HepG2 (cell line): ENCODE data around the gene ADAMTS13. TPM values are rescaled to one million over a fixed set of nuclear protein-coding genes. Genes with fewer than 3 reads are reported as not detected.

ENCODE experiments used
- ATAC-seq: fragments of 200-7000 bp; cut with Tn5 transposase; 3 replicates; pipeline ENCODE4 v1.9.1; 2020; ENCODE audit warnings: mild to moderate bottlenecking, moderate library complexity
- BruUV-seq: library from RNA; stranded (reverse); fragments of 400-500 nt; replicated peaks from 2 replicates; lab custom pipeline; 2021; lab: Mats Ljungman, UMichigan
- CTCF ChIA-PET: fragments of 300-600 bp; formaldehyde crosslinking; extraction: SDS; loops from one replicate; lab custom pipeline; 2021; ENCODE audit warnings: low total read pairs, inconsistent platforms, low intra/inter-chr PET ratio; lab: Yijun Ruan, JAX
- POLR2A ChIA-PET: fragments of 350-600 bp; sonication (Branson Sonifier 250); formaldehyde crosslinking; loops from one replicate; lab custom pipeline; 2020; ENCODE audit warnings: antibody characterized with exemption, inconsistent platforms; lab: Yijun Ruan, JAX
- DNase-seq: peaks from one replicate; pipeline ENCODE4 v3.0.0-alpha.2; 2015; ENCODE audit warnings: low spot score
- FAIRE-seq: peaks from 3 replicates; lab custom pipeline; 2011; peaks lifted over from hg19 to GRCh38; lab: Jason Lieb, UNC
- H2AFZ ChIP-seq: one replicate; pipeline ENCODE4 v1.6.1; 2011; ENCODE audit warnings: low read length, inconsistent platforms
- H3K27ac ChIP-seq: fragments of 300-600 bp; 3 replicates; pipeline ENCODE4 v1.8.0; 2011; ENCODE audit warnings: mixed run types, mild to moderate bottlenecking, mixed read lengths, low read length, inconsistent platforms; ENCODE audit not compliant: insufficient read depth; ENCODE audit errors: extremely low read length
- H3K27me3 ChIP-seq, 2 experiments: fragments of 200-600 bp in 1 of 2; 2 replicates in 1 of 2; 3 replicates in 1 of 2; pipeline versions ENCODE4 v1.6.0 to v1.8.0; 2011; ENCODE audit warnings: low read length in 2 of 2, mild to moderate bottlenecking in 2 of 2, moderate library complexity in 2 of 2, inconsistent platforms in 1 of 2; ENCODE audit not compliant: insufficient read depth in 2 of 2, control insufficient read depth in 1 of 2
- H3K36me3 ChIP-seq, 2 experiments: fragments of 200-600 bp in 1 of 2; replicated peaks in 1 of 2; 2 replicates in 1 of 2; 3 replicates in 1 of 2; pipeline versions ENCODE4 v1.5.1 to v1.8.0; 2011; ENCODE audit warnings: low read length in 2 of 2, inconsistent platforms in 1 of 2; ENCODE audit not compliant: insufficient read depth in 2 of 2, control insufficient read depth in 1 of 2
- H3K4me1 ChIP-seq: 2 replicates; pipeline ENCODE4 v1.5.1; 2012; ENCODE audit warnings: low read length, inconsistent platforms; ENCODE audit not compliant: insufficient read depth
- H3K4me2 ChIP-seq: 2 replicates; pipeline ENCODE4 v1.6.0; 2011; ENCODE audit warnings: low read depth, low read length, inconsistent platforms
- H3K4me3 ChIP-seq, 3 experiments: fragments of 200-600 bp in 1 of 3; sonication (generic), shearing (Covaris generic) in 1 of 3; replicated peaks in 1 of 3; 2 replicates each; pipeline ENCODE4 v1.5.1; 2011 to 2016; ENCODE audit warnings: low read length in 3 of 3, inconsistent platforms in 2 of 3, low read depth in 2 of 3, mild to moderate bottlenecking in 2 of 3, control low read depth in 1 of 3, mixed read lengths in 1 of 3; ENCODE audit not compliant: insufficient read depth in 1 of 3
- H3K79me2 ChIP-seq: one replicate; pipeline ENCODE4 v1.6.1; 2011; ENCODE audit warnings: low read length, inconsistent platforms; ENCODE audit not compliant: insufficient read depth
- H3K9ac ChIP-seq: 2 replicates; pipeline ENCODE4 v1.6.0; 2011; ENCODE audit warnings: mild to moderate bottlenecking, low read depth, low read length, inconsistent platforms; ENCODE audit not compliant: insufficient read depth
- H3K9me3 ChIP-seq: 2 replicates; pipeline ENCODE4 v1.5.1; 2012; ENCODE audit warnings: mild to moderate bottlenecking, low read length
- H4K20me1 ChIP-seq: 2 replicates; pipeline ENCODE4 v1.6.0; 2011; ENCODE audit warnings: inconsistent platforms, mild to moderate bottlenecking, low read length, moderate library complexity; ENCODE audit not compliant: insufficient read depth
- CC2D1A ChIP-seq: sonication (generic); formaldehyde crosslinking; IDR thresholded peaks from 2 replicates; pipeline ENCODE4 v1.8.1; 2023; ENCODE audit warnings: mild to moderate bottlenecking, missing genetic modification reagents
- FOXC1 ChIP-seq: sonication (generic); formaldehyde crosslinking; IDR thresholded peaks from 2 replicates; pipeline ENCODE4 v1.8.0; 2022; ENCODE audit warnings: mild to moderate bottlenecking, missing genetic modification reagents, borderline replicate concordance
- HNRNPK ChIP-seq: fragments of 200-400 bp; formaldehyde crosslinking; IDR thresholded peaks from 2 replicates; pipeline ENCODE4 v1.6.1; 2018; ENCODE audit warnings: low read length, low read depth, moderate library complexity, mild to moderate bottlenecking; ENCODE audit not compliant: poor library complexity, severe bottlenecking
- PCBP1 ChIP-seq: fragments of 200-400 bp; formaldehyde crosslinking; IDR thresholded peaks from 2 replicates; pipeline ENCODE4 v1.6.1; 2017; ENCODE audit warnings: mild to moderate bottlenecking, low read depth, low read length, borderline replicate concordance
- THAP7 ChIP-seq: sonication (generic); formaldehyde crosslinking; IDR thresholded peaks from 2 replicates; pipeline ENCODE4 v1.8.1; 2023; ENCODE audit warnings: mild to moderate bottlenecking, missing genetic modification reagents
- ZFP36L2 ChIP-seq: sonication (generic); formaldehyde crosslinking; IDR thresholded peaks from 2 replicates; pipeline ENCODE4 v1.4.0; 2020; ENCODE audit warnings: missing genetic modification reagents
- ZNF263 ChIP-seq: sonication (generic); formaldehyde crosslinking; IDR thresholded peaks from 2 replicates; pipeline ENCODE4 v1.4.0; 2020; ENCODE audit warnings: missing genetic modification reagents
- ZNF296 ChIP-seq: sonication (generic); formaldehyde crosslinking; conservative IDR thresholded peaks from 2 replicates; pipeline ENCODE4 v1.5.0; 2020; ENCODE audit warnings: mild to moderate bottlenecking, missing genetic modification reagents
- ZNF772 ChIP-seq: sonication (generic); formaldehyde crosslinking; IDR thresholded peaks from 2 replicates; pipeline ENCODE4 v1.5.0; 2020; ENCODE audit warnings: mild to moderate bottlenecking, missing genetic modification reagents
- WGBS: methylation state at CpG from one replicate; pipeline ENCODE4 v1.1.6; 2017; ENCODE audit warnings: low lambda C conversion rate; 5-methylcytosine and 5-hydroxymethylcytosine counted together
- in situ Hi-C: cut with HindIII; loops from 2 replicates; pipeline ENCODE4 v1.10.0; 2017; ENCODE audit warnings: low pct_unique_long_range_greater_than_20kb; ENCODE audit not compliant: extremely low pct_ligation_motif_present
- intact Hi-C: fragments of 100-400 bp; cut with micrococcal nuclease; formaldehyde crosslinking; loops from one replicate; pipeline ENCODE4 v1.10.0; 2022; ENCODE audit not compliant: unreplicated experiment
- polyA plus RNA-seq, 8 experiments: library from polyadenylated mRNA; depleted of rRNA in 3 of 8; stranded (reverse) in 7 of 8; unstranded in 1 of 8; fragments of >200 nt; fragmentation: Illumina TruSeq in 4 of 8; extraction: Trizol in 4 of 8; gene quantifications; 2 replicates each; pipeline versions ENCODE4 v1.2.1 to v1.2.3, GENCODE V29; 2011 to 2016; ENCODE audit warnings: low read depth in 4 of 8, missing spikeins in 1 of 8, mixed read lengths in 1 of 8; ENCODE audit not compliant: insufficient read depth in 1 of 8
- total RNA-seq, 5 experiments: library from RNA; depleted of rRNA; stranded (reverse); fragments of >200 nt; fragmentation: Illumina TruSeq; extraction: Trizol; gene quantifications; 2 replicates each; pipeline ENCODE4 v1.2.3, GENCODE V29; 2016; ENCODE audit warnings: low read depth in 1 of 5

Gene ADAMTS13
- total and polyA plus RNA-seq, 2 of the 13 experiments (the other 11 are each of a cell fraction or from before 2014, with no cell fraction given) = 0.91 to 4.5 TPM

GRCh38 chr9:133490865-133491655 is 68.9 kb downstream of the ADAMTS13 start:
- Histone ChIP-seq H3K9me3 (no peaks in the 10 kb centered on the region), H3K4me1 (peaks cover 85% of the 10 kb centered on the region), H2AFZ (no peak overlapping the region), H3K4me3 (no peak overlapping the region), H3K27me3 (peaks cover 14 to 73% of the 10 kb centered on the region in 2 experiments), H3K9ac (no peak overlapping the region), H3K79me2 (no peaks in the 10 kb centered on the region), H4K20me1 (no peaks in the 10 kb centered on the region), H3K36me3 (no peaks in the 10 kb centered on the region), H3K27ac (no peak overlapping the region), H3K4me2 (no peak overlapping the region)
- ATAC-seq (no peak), FAIRE-seq (no peak), DNase-seq (no peak)
- ChIA-PET POLR2A (no interaction called here), CTCF (no interaction called here)
- intact Hi-C loops = no loop called here
- in situ Hi-C loops = no loop called here
- BruUV-seq = no TSS peak
- no peak for TF ChIP-seq FOXC1 (CRISPR knock-in tag)
- no peak for TF ChIP-seq ZNF772 (CRISPR knock-in tag)
- no peak for TF ChIP-seq CC2D1A (CRISPR knock-in tag)
- peak; percentile 45 for TF ChIP-seq ZNF263 (CRISPR knock-in tag)
- TF ChIP-seq PCBP1 = 0 out of 2 replicates have a peak, but pooled peaks have one; percentile 54
- peak; percentile 34 for TF ChIP-seq HNRNPK
- no peak for TF ChIP-seq THAP7
- TF ChIP-seq ZNF296 (CRISPR knock-in tag) = no peak
- no peak for TF ChIP-seq ZFP36L2
- WGBS = 23% methylated on average over 6 of the region's 12 CpGs
